Testis (tissue), 3 donors: ENCODE data around the gene PIK3AP1. TPM values are rescaled to one million over a fixed set of nuclear protein-coding genes. Genes with fewer than 3 reads are reported as not detected.
A peak's percentile ranks its signal among the peaks of the same experiment; 100 is the strongest.

Experiments
- DNase-seq: peaks from one replicate; pipeline ENCODE4 v3.0.0-alpha.2; 2019
- H3K27ac ChIP-seq, 2 donors: fragments of 200-600 bp; sonication (generic); one replicate each; pipeline ENCODE4 v1.5.1; 2019
- H3K27me3 ChIP-seq: fragments of 200-600 bp; sonication (generic); one replicate; pipeline ENCODE4 v1.5.1; 2019
- H3K36me3 ChIP-seq: fragments of 200-600 bp; sonication (generic); one replicate; pipeline ENCODE4 v1.5.1; 2017; ENCODE audit warnings: low read depth; ENCODE audit errors: missing control alignments
- H3K4me1 ChIP-seq: fragments of 200-600 bp; sonication (generic); one replicate; pipeline ENCODE4 v1.5.1; 2019
- H3K4me3 ChIP-seq, 2 donors: fragments of 200-600 bp; sonication (generic); one replicate each; pipeline ENCODE4 v1.5.1; 2017 to 2019
- H3K9me3 ChIP-seq: fragments of 200-600 bp; sonication (generic); one replicate; pipeline ENCODE4 v1.5.1; 2017
- CTCF ChIP-seq, 3 experiments: fragments of 450-650 bp in 2 of 3; fragments of 200-600 bp in 1 of 3; sonication (generic) in 1 of 3; IDR thresholded peaks; one replicate each; pipeline ENCODE4 v1.5.1; 2016 to 2019; ENCODE audit warnings: antibody characterized with exemption in 3 of 3, mild to moderate bottlenecking in 2 of 3, moderate library complexity in 1 of 3
- POLR2A ChIP-seq: fragments of 450-650 bp; IDR thresholded peaks from one replicate; pipeline ENCODE4 v1.6.1; 2017; ENCODE audit warnings: antibody characterized with exemption, mild to moderate bottlenecking, moderate library complexity
- WGBS, 2 donors: methylation state at CpG; one replicate each; pipeline ENCODE4 v1.1.5; 2018; 5-methylcytosine and 5-hydroxymethylcytosine counted together
- intact Hi-C: fragments of 100-400 bp; cut with DNase I; formaldehyde crosslinking; loops from one replicate; pipeline ENCODE4 v1.15.1; 2023; ENCODE audit warnings: low total_unique reads
- polyA plus RNA-seq: library from polyadenylated mRNA; stranded (reverse); fragments of 350-450 nt; fragmentation: Illumina TruSeq; extraction: RNeasy Lipid Tissue Mini Kit (QIAGEN cat#74804); gene quantifications from one replicate; pipeline ENCODE4 v1.2.3, GENCODE V29; 2014; ENCODE audit warnings: low read depth, low replicate concordance; ENCODE audit not compliant: insufficient read depth
- total RNA-seq, 2 donors: library from RNA; depleted of rRNA; stranded (reverse); fragments of >200 nt; gene quantifications; one replicate each; pipeline ENCODE4 v1.2.3, GENCODE V29; 2016

Gene PIK3AP1
- total and polyA plus RNA-seq, 3 donors from 2014 or later, result 6.5 to 10.0 (median 6.6) TPM

- TF ChIP-seq POLR2A, result no peak
- TF ChIP-seq CTCF (IDR thresholded peaks at IDR 0.05), result no peak
- WGBS, 2 donors, result 58 to 72% methylated on average over 4 of the region's 4 CpGs
- peaks cover 46% of the 10 kb centered on the region for H3K4me1 ChIP-seq
- peak overlapping the region in 1 of 2 donors; percentile 84 for H3K27ac ChIP-seq
- DNase-seq, result no peak
- H3K27me3 ChIP-seq, result no peaks in the 10 kb centered on the region
- intact Hi-C loops, result no loop called here
- no peak overlapping the region for H3K4me3 ChIP-seq
- H3K36me3 ChIP-seq, result no peaks in the 10 kb centered on the region
- H3K9me3 ChIP-seq, result no peaks in the 10 kb centered on the region
These were observed 47.7 kb downstream of the PIK3AP1 start for GRCh38 chr10:96672481-96673175.

- no peaks in the 10 kb centered on the region for H3K27me3 ChIP-seq
- WGBS, 2 donors, result 82 to 83% methylated on average over 4 of the region's 4 CpGs
- H3K4me1 ChIP-seq, result peaks cover 40% of the 10 kb centered on the region
- TF ChIP-seq CTCF (IDR thresholded peaks at IDR 0.05) (no peak), POLR2A (no peak)
- no peak for DNase-seq
- no peak overlapping the region for H3K4me3 ChIP-seq
- H3K9me3 ChIP-seq, result no peaks in the 10 kb centered on the region
- H3K36me3 ChIP-seq, result no peaks in the 10 kb centered on the region
- intact Hi-C loops, result no loop called here
- H3K27ac ChIP-seq, result peak overlapping the region in 1 of 2 donors; percentile 5
These were observed 49.0 kb downstream of the PIK3AP1 start for GRCh38 chr10:96671211-96671890.

- H3K27ac ChIP-seq, result peak overlapping the region in 1 of 2 donors; percentile 5
- DNase-seq, result no peak
- intact Hi-C loops, result no loop called here
These were observed 49.5 kb downstream of the PIK3AP1 start for GRCh38 chr10:96670786-96671185.

GRCh38 chr10:96667401-96667800 lies 52.9 kb downstream of the PIK3AP1 start:
- no peak for TF ChIP-seq POLR2A
- TF ChIP-seq CTCF (IDR thresholded peaks at IDR 0.05), result no peak
- Histone ChIP-seq H3K9me3 (no peaks in the 10 kb centered on the region), H3K27me3 (no peaks in the 10 kb centered on the region), H3K4me3 (no peak overlapping the region), H3K36me3 (no peaks in the 10 kb centered on the region), H3K4me1 (peaks cover 21% of the 10 kb centered on the region), H3K27ac (no peak overlapping the region)
- WGBS, 2 donors, result 79 to 91% methylated on average over 3 of the region's 3 CpGs
- DNase-seq, result no peak
- intact Hi-C loops, result no loop called here

More at GRCh38 chr10:96670786-96671185, 49.5 kb downstream of the PIK3AP1 start:
- Histone ChIP-seq H3K4me3 (no peak overlapping the region), H3K36me3 (no peaks in the 10 kb centered on the region), H3K9me3 (no peaks in the 10 kb centered on the region), H3K4me1 (peaks cover 35% of the 10 kb centered on the region), H3K27me3 (no peaks in the 10 kb centered on the region)
- WGBS, 2 donors, result 34 to 47% methylated on average over 4 of the region's 4 CpGs
- TF ChIP-seq CTCF (IDR thresholded peaks at IDR 0.05), result no peak
- no peak for TF ChIP-seq POLR2A
